HCT116 (cell line): ENCODE data around the gene HMGXB3. TPM values are rescaled to one million over a fixed set of nuclear protein-coding genes. Genes with fewer than 3 reads are reported as not detected.
A peak's percentile ranks its signal among the peaks of the same experiment; 100 is the strongest.

Source experiments
- ATAC-seq: fragments of 200-7000 bp; cut with Tn5 transposase; 2 replicates; pipeline ENCODE4 v1.9.1; 2020; ENCODE audit warnings: mild to moderate bottlenecking, moderate library complexity
- BruUV-seq: library from RNA; stranded (reverse); fragments of 400-500 nt; replicated peaks from 2 replicates; lab custom pipeline; 2021; lab: Mats Ljungman, UMichigan
- CTCF ChIA-PET: fragments of 300-600 bp; sonication (Branson Sonifier 250); formaldehyde crosslinking; loops from one replicate; lab custom pipeline; 2021; ENCODE audit warnings: antibody characterized with exemption; lab: Charles Lee
- POLR2A ChIA-PET: fragments of 300-600, 350-600 bp; sonication (Branson Sonifier 250); formaldehyde crosslinking; loops from one replicate; lab custom pipeline; 2021; ENCODE audit warnings: antibody characterized with exemption; lab: Charles Lee
- RAD21 ChIA-PET, 2 experiments: fragments of 300-600 bp; sonication (Branson Sonifier 250); formaldehyde crosslinking; loops; one replicate each; lab custom pipeline; 2023; ENCODE audit warnings: low total read pairs in 2 of 2; ENCODE audit not compliant: uncharacterized antibody in 2 of 2, unreplicated experiment in 2 of 2, low non-redundant PET in 1 of 2; lab: Charles Lee
- DNase-seq: peaks from one replicate; pipeline ENCODE4 v3.0.0-alpha.2; 2010; ENCODE audit warnings: low read depth, low spot score
- H2AFZ ChIP-seq: fragments of 200-600 bp; shearing (Covaris generic), sonication (generic); 2 replicates; pipeline ENCODE4 v1.6.1; 2017; ENCODE audit warnings: low read depth, mixed run types, mixed read lengths, antibody characterized with exemption, low read length; ENCODE audit not compliant: poor library complexity, severe bottlenecking
- H3K27ac ChIP-seq: 2 replicates; pipeline ENCODE4 v1.5.1; 2012; ENCODE audit warnings: low read depth, low read length
- H3K27me3 ChIP-seq: fragments of 200-600 bp; sonication (generic); 2 replicates; pipeline ENCODE4 v1.6.1; 2016; ENCODE audit warnings: mixed run types, low read length, mixed read lengths; ENCODE audit not compliant: insufficient read depth
- H3K36me3 ChIP-seq, 2 experiments: fragments of 200-500 bp in 1 of 2; fragments of 200-600 bp in 1 of 2; sonication (Bioruptor generic) in 1 of 2; sonication (generic) in 1 of 2; 2 replicates each; pipeline versions ENCODE4 v1.5.1 to v1.6.1; 2014 to 2016; ENCODE audit warnings: low read length in 2 of 2, inconsistent platforms in 1 of 2, mixed read lengths in 1 of 2, mixed run types in 1 of 2; ENCODE audit not compliant: insufficient read depth in 2 of 2, control insufficient read depth in 1 of 2
- H3K4me1 ChIP-seq, 2 experiments: fragments of 200-600 bp in 1 of 2; sonication (generic) in 1 of 2; 2 replicates each; pipeline versions ENCODE4 v1.5.1 to v1.6.1; 2012 to 2017; ENCODE audit warnings: low read length in 2 of 2, inconsistent platforms in 1 of 2, mild to moderate bottlenecking in 1 of 2, mixed read lengths in 1 of 2, mixed run types in 1 of 2, moderate library complexity in 1 of 2; ENCODE audit not compliant: insufficient read depth in 2 of 2, control insufficient read depth in 1 of 2
- H3K4me2 ChIP-seq: fragments of 200-600 bp; sonication (generic); 2 replicates; pipeline ENCODE4 v1.6.1; 2017; ENCODE audit warnings: mixed run types, low read length, mixed read lengths
- H3K4me3 ChIP-seq, 2 experiments: fragments of 200-600 bp in 1 of 2; sonication (generic) in 1 of 2; replicated peaks in 1 of 2; 2 replicates each; pipeline ENCODE4 v1.5.1; 2011 to 2016; ENCODE audit warnings: low read length in 2 of 2, control low read depth in 1 of 2, low read depth in 1 of 2, mild to moderate bottlenecking in 1 of 2, mixed read lengths in 1 of 2, mixed run types in 1 of 2
- H3K79me2 ChIP-seq: fragments of 200-600 bp; sonication (generic); 2 replicates; pipeline ENCODE4 v1.6.1; 2017; ENCODE audit warnings: mild to moderate bottlenecking, mixed run types, low read length, moderate library complexity, mixed read lengths; ENCODE audit not compliant: insufficient read depth
- H3K9ac ChIP-seq: fragments of 200-600 bp; sonication (generic); 2 replicates; pipeline ENCODE4 v1.6.1; 2016; ENCODE audit warnings: low read length, mixed read lengths
- H3K9me2 ChIP-seq: fragments of 200-600 bp; sonication (generic), shearing (Covaris generic); 2 replicates; pipeline ENCODE4 v1.6.1; 2017; ENCODE audit warnings: mixed run types, mild to moderate bottlenecking, moderate library complexity; ENCODE audit not compliant: insufficient read depth
- H3K9me3 ChIP-seq, 2 experiments: fragments of 200-500 bp in 1 of 2; fragments of 200-600 bp in 1 of 2; sonication (Bioruptor generic) in 1 of 2; sonication (generic) in 1 of 2; 2 replicates each; pipeline ENCODE4 v1.6.1; 2014 to 2017; ENCODE audit warnings: low read length in 2 of 2, mixed read lengths in 2 of 2, inconsistent platforms in 1 of 2, low read depth in 1 of 2, mild to moderate bottlenecking in 1 of 2, mixed run types in 1 of 2, moderate library complexity in 1 of 2; ENCODE audit not compliant: control insufficient read depth in 1 of 2, insufficient read depth in 1 of 2
- H4K20me1 ChIP-seq: fragments of 200-600 bp; sonication (generic), shearing (Covaris generic); 2 replicates; pipeline ENCODE4 v1.6.1; 2017; ENCODE audit warnings: mixed run types, mild to moderate bottlenecking, moderate library complexity; ENCODE audit not compliant: insufficient read depth
- ATF3 ChIP-seq: IDR thresholded peaks from 2 replicates; pipeline ENCODE4 v1.6.1; 2012
- CBX3 ChIP-seq: IDR thresholded peaks from 2 replicates; pipeline ENCODE4 v1.6.1; 2012; ENCODE audit warnings: low read depth
- EGR1 ChIP-seq: IDR thresholded peaks from 2 replicates; pipeline ENCODE4 v1.6.1; 2012; ENCODE audit warnings: low read depth
- EZH2phosphoT487 ChIP-seq: fragments of 200-600 bp; IDR thresholded peaks from 2 replicates; pipeline ENCODE4 v1.6.1; 2018; ENCODE audit warnings: antibody characterized with exemption, borderline replicate concordance
- FOSL1 ChIP-seq: IDR thresholded peaks from 2 replicates; pipeline ENCODE4 v1.6.1; 2012; ENCODE audit warnings: low read depth
- MAX ChIP-seq: IDR thresholded peaks from 2 replicates; pipeline ENCODE4 v1.6.1; 2012
- REST ChIP-seq: IDR thresholded peaks from 2 replicates; pipeline ENCODE4 v1.6.1; 2012; ENCODE audit warnings: low read depth
- SIN3A ChIP-seq: IDR thresholded peaks from 2 replicates; pipeline ENCODE4 v1.6.1; 2012; ENCODE audit warnings: low read depth
- SP1 ChIP-seq: IDR thresholded peaks from 2 replicates; pipeline ENCODE4 v1.6.1; 2012; ENCODE audit warnings: low read depth
- intact Hi-C: fragments of 100-400 bp; cut with micrococcal nuclease; formaldehyde crosslinking; loops from 2 replicates; pipeline ENCODE4 v1.10.0; 2022
- total RNA-seq: library from RNA; stranded (reverse); gene quantifications from one replicate; pipeline ENCODE4 v1.2.1, GENCODE V29; 2021; ENCODE audit not compliant: unreplicated experiment
- TF ChIP-seq, protein P1 (sequence below): IDR thresholded peaks from 2 replicates; pipeline ENCODE4 v1.6.1; 2011; ENCODE audit warnings: mild to moderate bottlenecking, low read length, moderate library complexity; ENCODE audit not compliant: insufficient replicate concordance; ENCODE audit errors: extremely low read depth

Gene HMGXB3
- total RNA-seq, 1 experiment from 2014 or later: 41.8 TPM

GRCh38 chr5:149999866-150000255, 678 bp upstream of the HMGXB3 start:
- H4K20me1 ChIP-seq: no peaks in the 10 kb centered on the region
- POLR2A ChIA-PET: interaction anchor here (0.8 to 1.8 kb wide), 5 partner anchors 18 to 450 kb away, joined by 3 to 9 read pairs (median 3); partner anchors contain the start of genes RPS14 and SLC26A2
- no peaks in the 10 kb centered on the region for H3K9me2 ChIP-seq
- peaks cover 4 to 6% of the 10 kb centered on the region in 2 experiments; a peak in 3 of 4 replicates for H3K36me3 ChIP-seq
- H3K79me2 ChIP-seq: peaks cover 43% of the 10 kb centered on the region
- H3K4me2 ChIP-seq: peak overlapping the region; percentile 75
- peaks cover 9 to 26% of the 10 kb centered on the region in 2 experiments; a peak in 3 of 4 replicates for H3K4me1 ChIP-seq
- no peak for TF ChIP-seq EZH2phosphoT487
- no peak for TF ChIP-seq FOSL1
- no peak for TF ChIP-seq CBX3
- TF ChIP-seq SIN3A: no peak
- no peak for TF ChIP-seq ATF3
- TF ChIP-seq SP1: no peak
- TF ChIP-seq REST: no peak
- no peak for TF ChIP-seq MAX
- TF ChIP-seq, protein P1, sequence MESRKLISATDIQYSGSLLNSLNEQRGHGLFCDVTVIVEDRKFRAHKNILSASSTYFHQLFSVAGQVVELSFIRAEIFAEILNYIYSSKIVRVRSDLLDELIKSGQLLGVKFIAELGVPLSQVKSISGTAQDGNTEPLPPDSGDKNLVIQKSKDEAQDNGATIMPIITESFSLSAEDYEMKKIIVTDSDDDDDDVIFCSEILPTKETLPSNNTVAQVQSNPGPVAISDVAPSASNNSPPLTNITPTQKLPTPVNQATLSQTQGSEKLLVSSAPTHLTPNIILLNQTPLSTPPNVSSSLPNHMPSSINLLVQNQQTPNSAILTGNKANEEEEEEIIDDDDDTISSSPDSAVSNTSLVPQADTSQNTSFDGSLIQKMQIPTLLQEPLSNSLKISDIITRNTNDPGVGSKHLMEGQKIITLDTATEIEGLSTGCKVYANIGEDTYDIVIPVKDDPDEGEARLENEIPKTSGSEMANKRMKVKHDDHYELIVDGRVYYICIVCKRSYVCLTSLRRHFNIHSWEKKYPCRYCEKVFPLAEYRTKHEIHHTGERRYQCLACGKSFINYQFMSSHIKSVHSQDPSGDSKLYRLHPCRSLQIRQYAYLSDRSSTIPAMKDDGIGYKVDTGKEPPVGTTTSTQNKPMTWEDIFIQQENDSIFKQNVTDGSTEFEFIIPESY: no peak
- no peak for TF ChIP-seq EGR1
- DNase-seq: no peak
- BruUV-seq: TSS peak; percentile 76
- CTCF ChIA-PET: interaction anchor here (0.6 to 1.9 kb wide), 5 partner anchors 9 to 168 kb away, joined by 4 to 13 read pairs (median 4); no protein-coding TSS in a partner anchor
- peak overlapping the region; percentile 1 for H2AFZ ChIP-seq
- intact Hi-C loops: loop anchor here (2.0 to 10.0 kb wide), 3 partner anchors 123 to 355 kb away; partner anchors contain the start of gene TCOF1
- H3K9ac ChIP-seq: peak overlapping the region; percentile 96
- no peaks in the 10 kb centered on the region for H3K27me3 ChIP-seq
- RAD21 ChIA-PET: interaction anchor here in 1 of 2 experiments (0.9 kb wide), 1 partner anchor 23 kb away, joined by 3 read pairs; no protein-coding TSS in a partner anchor
- peak overlapping the region; percentile 95 to 98 for H3K4me3 ChIP-seq
- peak; percentile 0; the same call in 1 of the 2 replicates for ATAC-seq
- H3K9me3 ChIP-seq: no peaks in the 10 kb centered on the region
- H3K27ac ChIP-seq: peak overlapping the region; percentile 87
